ENCODE measurements around the gene CATSPER4. TPM values are rescaled to one million over a fixed set of nuclear protein-coding genes. Genes with fewer than 3 reads are reported as not detected.

CATSPER4 gene
- total and polyA plus RNA-seq, 2 of the 8 experiments (the other 6 are each of a cell fraction or from before 2014, with no cell fraction given): 0.65 to 0.83 TPM

DNA sequence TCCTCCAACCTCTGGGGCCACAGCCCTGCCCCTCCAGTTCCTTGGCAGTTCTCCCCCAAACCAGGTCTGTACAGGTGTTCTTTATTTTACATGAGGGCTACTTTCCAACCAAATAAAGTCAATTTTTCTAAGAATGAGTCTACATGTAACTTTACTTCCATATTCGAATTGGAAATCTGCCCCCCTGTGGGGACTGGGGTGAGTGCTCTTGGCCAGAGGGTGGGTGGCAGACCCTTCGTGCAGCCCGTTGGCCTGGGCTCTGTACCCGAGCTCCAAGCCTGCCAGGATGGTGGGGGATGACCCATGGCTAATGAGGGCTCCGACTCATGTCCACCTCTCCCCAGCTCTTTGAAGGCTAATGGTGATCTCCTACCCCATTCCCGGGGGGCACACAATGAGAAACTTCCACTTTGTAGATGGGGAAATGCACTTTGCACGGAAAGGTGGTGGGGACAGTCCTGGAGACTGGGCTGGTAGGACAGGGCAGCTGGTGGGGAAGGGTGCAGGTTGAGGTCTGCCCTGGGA, 589 bp upstream of the CATSPER4 start (continued):
- TF ChIP-seq RNF2 (IDR thresholded peaks at IDR 0.05; ENCODE audit: borderline replicate concordance, low read depth, low read length, missing control alignments, poor library complexity, severe bottlenecking): no peak
- no peak for TF ChIP-seq KDM5A (IDR thresholded peaks at IDR 0.05; ENCODE audit: low read length)
- no peak for TF ChIP-seq SP1 (IDR thresholded peaks at IDR 0.05; ENCODE audit: low read depth, low read length)
- no peak for TF ChIP-seq FOSL1 (IDR thresholded peaks at IDR 0.05; ENCODE audit: insufficient read depth, low read depth, low read length)
- TF ChIP-seq RAD21 (IDR thresholded peaks at IDR 0.05 in 1 of 2, conservative IDR thresholded peaks at IDR 0.05 in 1 of 2; ENCODE audit: low read depth in 2 of 2, low read length in 2 of 2): no peak
- TF ChIP-seq TAF7 (optimal IDR thresholded peaks at IDR 0.05; ENCODE audit: borderline replicate concordance, low read depth, low read length): no peak
- TF ChIP-seq CBX5 (IDR thresholded peaks at IDR 0.05; ENCODE audit: low read depth, low read length): no peak
- no peak for TF ChIP-seq CEBPB (IDR thresholded peaks at IDR 0.05; ENCODE audit: low read depth, low read length)

Data from H1 (cell line).